Measurements from ENCODE around the gene MOV10.

DNA sequence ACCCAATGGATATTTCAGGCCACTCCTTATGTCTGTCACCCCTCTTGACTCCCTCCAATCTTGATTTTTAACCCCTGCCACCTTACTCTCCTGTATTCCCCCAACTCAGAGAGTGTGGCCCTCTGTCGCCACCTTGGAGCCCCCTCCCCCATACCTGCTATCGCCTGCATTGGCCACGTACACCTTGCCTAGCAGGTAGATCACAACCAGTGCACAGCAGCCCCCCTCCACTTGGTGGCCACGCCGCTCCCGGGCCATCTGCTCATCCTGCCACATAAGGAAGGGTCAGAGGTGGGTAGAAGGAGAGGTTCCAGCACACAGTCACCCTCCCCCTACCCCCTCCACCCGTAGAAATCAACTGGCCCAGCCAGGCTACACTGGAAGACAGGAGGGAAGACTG is 37.7 kb downstream of the MOV10 start:
- TF ChIP-seq JUN (IDR thresholded peaks at IDR 0.05; ENCODE audit: low read depth, low read length) (no peak), CHD2 (IDR thresholded peaks at IDR 0.05; ENCODE audit: low read length) (no peak), NANOG (IDR thresholded peaks at IDR 0.05; ENCODE audit: insufficient read depth, low read depth, low read length, poor library complexity, severe bottlenecking) (no peak), POLR2A (IDR thresholded peaks at IDR 0.05; ENCODE audit: control extremely low read depth in 1 of 2, low read depth in 2 of 2, low read length in 2 of 2) (no peak)
- TF ChIP-seq, protein P1, sequence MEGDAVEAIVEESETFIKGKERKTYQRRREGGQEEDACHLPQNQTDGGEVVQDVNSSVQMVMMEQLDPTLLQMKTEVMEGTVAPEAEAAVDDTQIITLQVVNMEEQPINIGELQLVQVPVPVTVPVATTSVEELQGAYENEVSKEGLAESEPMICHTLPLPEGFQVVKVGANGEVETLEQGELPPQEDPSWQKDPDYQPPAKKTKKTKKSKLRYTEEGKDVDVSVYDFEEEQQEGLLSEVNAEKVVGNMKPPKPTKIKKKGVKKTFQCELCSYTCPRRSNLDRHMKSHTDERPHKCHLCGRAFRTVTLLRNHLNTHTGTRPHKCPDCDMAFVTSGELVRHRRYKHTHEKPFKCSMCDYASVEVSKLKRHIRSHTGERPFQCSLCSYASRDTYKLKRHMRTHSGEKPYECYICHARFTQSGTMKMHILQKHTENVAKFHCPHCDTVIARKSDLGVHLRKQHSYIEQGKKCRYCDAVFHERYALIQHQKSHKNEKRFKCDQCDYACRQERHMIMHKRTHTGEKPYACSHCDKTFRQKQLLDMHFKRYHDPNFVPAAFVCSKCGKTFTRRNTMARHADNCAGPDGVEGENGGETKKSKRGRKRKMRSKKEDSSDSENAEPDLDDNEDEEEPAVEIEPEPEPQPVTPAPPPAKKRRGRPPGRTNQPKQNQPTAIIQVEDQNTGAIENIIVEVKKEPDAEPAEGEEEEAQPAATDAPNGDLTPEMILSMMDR (IDR thresholded peaks at IDR 0.05; ENCODE audit: control extremely low read depth in 1 of 3, insufficient read depth in 1 of 3, low read depth in 1 of 3, low read length in 3 of 3) = no peak
